Stimulated activated CD8-positive, alpha-beta memory T cell treated with anti-CD3 and anti-CD28 coated beads, Interleukin-4, amount 100 ng/mL, for 24 hours (primary cell): Measurements from ENCODE around the gene ALDOB.

Experiments used
- DNase-seq: peaks from one replicate; pipeline ENCODE4 v3.0.0-alpha.2; 2020; ENCODE audit warnings: low read depth

The ALDOB gene

GRCh38 chr9:101383361-101383760, 52.2 kb downstream of the ALDOB start:
- no peak for DNase-seq

GRCh38 chr9:101381833-101382342, 53.7 kb downstream of the ALDOB start:
- DNase-seq = no peak

GRCh38 chr9:101381118-101381517, 54.5 kb downstream of the ALDOB start:
- no peak for DNase-seq

GRCh38 chr9:101380295-101380694, 55.3 kb downstream of the ALDOB start:
- no peak for DNase-seq

GRCh38 chr9:101376111-101376848, 59.3 kb downstream of the ALDOB start:
- DNase-seq = no peak

GRCh38 chr9:101375546-101375945, 60.0 kb downstream of the ALDOB start:
- DNase-seq = no peak

GRCh38 chr9:101372327-101373118, 63.1 kb downstream of the ALDOB start:
- DNase-seq = no peak

- DNase-seq = no peak
Observed at GRCh38 chr9:101371813-101372212, 63.8 kb downstream of the ALDOB start.
